RCC 7860 (cell line): Measurements from ENCODE around the gene TBX20.
"Not testable (repeated sequence)": the region's sequence is repeated elsewhere in the genome, so short reads cannot be mapped to it uniquely, and the experiment has no call there.

Experiments
- DNase-seq: peaks from one replicate; pipeline ENCODE4 v3.0.0-alpha.2; 2015; ENCODE audit warnings: low spot score
- FAIRE-seq: peaks from 2 replicates; lab custom pipeline; 2012; peaks lifted over from hg19 to GRCh38; lab: Jason Lieb, UNC

Gene TBX20

DNA sequence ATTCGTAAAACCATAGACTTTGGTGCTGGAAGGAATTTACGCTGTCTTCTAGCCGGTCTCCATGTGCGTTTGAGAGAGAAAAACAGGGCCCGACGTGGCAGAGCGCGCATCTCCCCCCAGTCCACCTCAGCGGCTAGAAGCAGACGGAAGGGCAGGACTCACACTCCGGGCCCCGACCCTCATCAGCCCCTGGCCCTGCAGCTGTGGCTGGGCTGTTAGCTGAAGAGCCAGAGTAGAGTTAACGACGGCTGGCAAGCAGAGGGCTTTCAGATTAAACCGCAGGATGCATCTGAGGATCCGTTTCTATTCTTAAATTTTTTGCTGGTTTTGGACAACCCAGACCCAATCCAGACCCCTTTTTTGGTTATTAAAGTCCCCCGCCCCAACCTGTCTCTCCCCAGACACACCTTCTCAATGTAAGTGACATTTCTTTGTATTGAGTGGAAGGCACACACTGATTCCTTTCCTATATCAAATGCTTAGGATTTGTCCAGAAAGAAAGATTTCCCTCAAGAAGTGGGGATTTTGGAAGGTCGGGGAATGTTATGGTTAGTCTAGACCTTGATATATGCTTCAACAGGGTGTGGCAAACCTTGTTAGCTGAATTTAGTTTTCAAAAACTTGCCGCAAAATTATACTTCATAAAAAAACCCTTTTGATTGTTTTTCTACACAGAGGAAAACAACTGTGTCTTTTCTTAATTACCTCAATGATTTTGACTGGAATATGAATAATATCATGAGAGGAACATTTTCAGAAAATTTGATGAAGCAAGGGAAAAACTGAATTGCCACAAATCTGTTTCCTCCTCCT is 1.7 kb upstream of the TBX20 start:
- no peak for FAIRE-seq
- DNase-seq = no peak

DNA sequence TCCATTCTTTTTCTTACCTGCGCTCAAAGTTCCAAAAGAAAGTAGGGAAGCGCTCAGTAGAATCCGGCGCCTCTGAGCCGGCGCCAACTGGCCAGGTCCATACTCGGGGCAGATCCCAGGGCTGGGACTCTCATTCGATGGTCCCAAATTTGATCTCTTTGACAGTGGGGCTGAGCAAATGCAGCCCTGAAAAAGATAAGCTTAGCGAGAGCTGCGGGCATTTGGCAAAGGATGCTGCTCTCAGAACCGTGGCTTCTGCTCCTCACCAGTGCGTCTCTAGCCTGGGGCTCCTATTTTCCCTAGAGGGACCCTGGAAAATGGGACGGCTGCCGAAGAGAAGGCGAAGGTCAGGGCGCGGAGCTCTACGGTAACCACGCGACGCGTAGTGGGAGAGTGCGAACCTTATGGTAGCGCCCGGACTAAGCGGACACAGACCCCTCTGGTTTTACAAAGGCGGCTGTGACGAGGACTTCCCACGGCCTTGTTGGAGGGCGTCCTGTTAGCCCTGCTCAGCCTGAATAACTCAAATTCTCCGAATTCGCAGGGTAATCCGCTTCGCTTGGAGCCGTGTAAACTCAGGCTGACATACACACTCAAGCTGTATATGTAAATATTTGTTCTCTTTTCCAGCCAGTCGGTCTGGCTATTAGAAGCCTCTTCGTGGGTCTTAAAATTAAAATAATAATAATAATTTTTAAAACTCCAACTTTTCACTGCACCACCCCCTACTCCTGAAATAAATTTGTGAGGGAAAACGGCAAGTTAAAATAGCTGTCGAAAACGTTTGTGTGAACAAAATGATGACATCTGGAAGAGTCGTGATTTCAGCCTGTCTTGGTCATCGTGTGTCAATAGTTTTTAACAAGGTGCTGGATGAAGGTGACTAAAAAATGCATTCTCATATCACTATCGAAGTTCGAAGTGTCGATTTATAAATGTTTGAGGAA is 869 bp upstream of the TBX20 start:
- FAIRE-seq (no peak), DNase-seq (no peak)

DNA sequence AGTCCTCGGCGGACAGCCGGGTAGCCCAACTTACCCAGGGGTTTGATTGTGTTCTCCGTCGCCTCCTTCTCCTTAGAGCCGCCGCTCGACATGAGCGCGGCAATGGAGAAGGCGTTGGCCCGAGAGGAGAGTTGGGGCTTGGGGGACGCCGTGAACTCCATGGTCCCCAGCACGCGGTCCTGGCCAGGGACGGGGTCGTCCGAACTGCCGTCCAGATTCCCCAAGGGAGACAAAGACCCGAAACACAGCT is 515 bp downstream of the TBX20 start:
- FAIRE-seq (no peak), DNase-seq (no peak)

DNA sequence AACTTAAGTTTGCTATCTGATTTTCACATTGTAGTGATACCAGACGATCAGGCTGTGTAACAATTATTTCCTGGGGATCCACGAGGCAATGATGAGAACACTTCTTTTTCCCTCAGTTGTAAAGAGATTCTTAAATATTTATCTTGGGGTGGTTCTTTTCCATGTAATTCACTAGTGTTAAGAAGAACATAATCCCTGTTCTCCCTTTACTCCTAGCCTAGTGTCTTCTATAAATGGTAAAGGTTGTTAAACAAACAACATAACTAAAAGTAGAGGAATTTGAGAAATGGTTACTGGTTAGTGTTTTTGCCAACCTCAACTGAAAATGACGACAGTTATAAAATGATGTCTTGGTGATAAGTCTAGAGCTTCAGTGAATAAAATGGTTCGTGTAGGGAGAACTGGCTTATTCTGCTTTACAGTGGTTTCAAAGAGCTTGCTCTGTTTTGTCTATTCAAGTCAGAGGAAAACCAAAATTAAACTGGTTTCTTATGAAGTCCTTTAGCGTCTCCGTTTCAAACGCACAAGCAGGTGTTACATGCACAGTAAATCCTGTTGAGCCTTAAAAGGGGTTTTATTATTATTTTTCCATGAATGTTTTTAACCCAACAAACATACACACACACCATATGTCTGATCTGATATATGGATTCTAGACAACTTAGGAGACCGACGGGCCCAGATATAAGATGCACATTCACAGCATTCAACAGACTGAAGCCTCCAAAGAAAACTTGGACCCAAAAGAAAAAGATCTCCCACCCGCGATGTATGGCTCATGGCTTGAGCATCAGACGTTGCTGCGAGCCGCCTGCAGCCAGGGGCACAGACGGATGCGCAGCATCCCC is 1.1 kb downstream of the TBX20 start:
- DNase-seq = no peak
- no peak for FAIRE-seq

DNA sequence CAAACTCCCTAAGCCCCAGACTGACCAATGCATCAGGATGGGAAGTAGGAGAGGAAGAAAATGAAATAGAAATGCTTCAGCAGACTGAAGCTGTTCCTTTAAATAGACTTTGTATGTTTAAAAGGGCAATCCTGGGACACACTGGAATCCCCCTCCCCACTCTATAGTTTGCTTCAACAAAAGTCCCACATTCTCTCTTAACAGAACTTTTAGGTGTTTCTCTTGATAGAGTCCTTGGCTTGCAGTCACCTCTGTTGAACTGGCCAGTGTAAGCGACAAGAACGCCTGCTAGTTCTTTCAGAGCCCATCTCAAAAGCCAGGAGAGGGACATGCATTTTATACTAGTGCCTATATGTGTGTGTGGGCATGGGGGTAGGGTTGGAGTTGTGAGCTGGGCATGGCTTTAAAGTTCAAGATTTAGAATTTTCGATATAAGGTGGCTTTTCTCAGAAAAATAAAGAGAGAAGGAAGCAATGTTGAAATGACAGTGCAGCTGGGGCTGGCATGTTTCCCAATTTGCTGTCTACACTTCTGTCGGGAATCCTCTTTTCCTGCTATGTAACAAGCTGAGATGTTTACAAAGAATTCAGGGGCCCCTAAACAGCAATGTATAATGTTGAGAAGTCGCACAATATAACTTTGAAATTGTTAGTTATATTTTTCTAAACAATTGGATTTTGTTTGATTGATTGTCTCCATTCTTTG is 2.1 kb downstream of the TBX20 start:
- DNase-seq = no peak
- no peak for FAIRE-seq

DNA sequence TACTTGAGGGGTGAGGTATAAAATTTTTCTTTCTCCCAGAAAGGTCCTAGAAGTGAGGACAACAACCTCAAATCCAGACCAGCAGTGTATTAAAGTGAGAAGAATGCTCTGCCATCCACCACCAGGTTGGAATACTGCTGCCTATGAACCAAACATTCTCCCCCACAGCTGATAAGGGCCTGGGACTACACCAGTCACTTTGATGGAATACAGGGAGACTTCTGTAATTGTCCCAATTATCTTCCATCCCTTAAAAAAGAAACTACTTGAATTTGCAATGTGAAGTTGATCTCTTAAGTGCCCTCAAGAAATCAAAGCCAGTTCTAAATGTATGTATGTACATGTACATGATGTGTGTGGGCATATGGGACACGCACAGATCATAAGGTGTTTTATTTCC is 3.0 kb downstream of the TBX20 start:
- DNase-seq = no peak
- FAIRE-seq = no peak

DNA sequence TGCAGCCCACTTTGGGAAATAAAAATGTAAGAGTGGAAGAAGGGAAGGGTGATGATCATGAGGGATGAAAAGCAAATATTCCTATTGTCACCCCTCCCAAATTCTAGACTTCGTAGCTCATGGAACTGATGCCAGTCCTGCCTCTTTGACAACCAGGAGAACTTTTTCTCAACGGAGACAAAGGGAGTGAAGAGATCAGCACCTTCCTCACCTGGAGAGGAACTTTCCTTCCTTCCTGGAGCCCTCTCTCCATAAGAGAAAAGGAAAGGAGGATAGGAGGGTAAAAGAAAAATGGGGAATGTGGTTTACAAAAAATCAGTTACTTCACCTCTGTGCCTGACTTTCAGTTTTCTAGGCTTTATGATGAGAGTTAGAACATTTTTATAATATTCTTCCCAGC is 3.4 kb downstream of the TBX20 start:
- FAIRE-seq = no peak
- no peak for DNase-seq

DNA sequence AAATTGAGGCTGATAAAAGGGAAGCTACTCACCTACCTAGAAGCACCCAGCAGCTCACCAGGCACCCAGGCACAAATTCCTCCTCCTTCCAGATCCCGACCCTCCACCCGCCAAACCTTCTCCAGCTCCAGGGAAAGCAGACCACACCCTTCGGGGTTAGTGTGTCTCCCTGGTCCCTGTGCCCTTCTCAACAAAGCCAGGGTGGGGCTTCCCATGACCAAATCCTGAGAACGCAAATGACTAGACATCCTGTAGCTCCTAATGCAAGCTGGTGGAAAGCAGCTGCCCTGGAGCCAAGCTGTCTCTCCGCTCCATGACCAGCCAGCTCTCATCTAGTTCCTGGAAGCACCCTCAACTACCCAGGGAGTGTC is 4.4 kb downstream of the TBX20 start:
- no peak for FAIRE-seq

DNA sequence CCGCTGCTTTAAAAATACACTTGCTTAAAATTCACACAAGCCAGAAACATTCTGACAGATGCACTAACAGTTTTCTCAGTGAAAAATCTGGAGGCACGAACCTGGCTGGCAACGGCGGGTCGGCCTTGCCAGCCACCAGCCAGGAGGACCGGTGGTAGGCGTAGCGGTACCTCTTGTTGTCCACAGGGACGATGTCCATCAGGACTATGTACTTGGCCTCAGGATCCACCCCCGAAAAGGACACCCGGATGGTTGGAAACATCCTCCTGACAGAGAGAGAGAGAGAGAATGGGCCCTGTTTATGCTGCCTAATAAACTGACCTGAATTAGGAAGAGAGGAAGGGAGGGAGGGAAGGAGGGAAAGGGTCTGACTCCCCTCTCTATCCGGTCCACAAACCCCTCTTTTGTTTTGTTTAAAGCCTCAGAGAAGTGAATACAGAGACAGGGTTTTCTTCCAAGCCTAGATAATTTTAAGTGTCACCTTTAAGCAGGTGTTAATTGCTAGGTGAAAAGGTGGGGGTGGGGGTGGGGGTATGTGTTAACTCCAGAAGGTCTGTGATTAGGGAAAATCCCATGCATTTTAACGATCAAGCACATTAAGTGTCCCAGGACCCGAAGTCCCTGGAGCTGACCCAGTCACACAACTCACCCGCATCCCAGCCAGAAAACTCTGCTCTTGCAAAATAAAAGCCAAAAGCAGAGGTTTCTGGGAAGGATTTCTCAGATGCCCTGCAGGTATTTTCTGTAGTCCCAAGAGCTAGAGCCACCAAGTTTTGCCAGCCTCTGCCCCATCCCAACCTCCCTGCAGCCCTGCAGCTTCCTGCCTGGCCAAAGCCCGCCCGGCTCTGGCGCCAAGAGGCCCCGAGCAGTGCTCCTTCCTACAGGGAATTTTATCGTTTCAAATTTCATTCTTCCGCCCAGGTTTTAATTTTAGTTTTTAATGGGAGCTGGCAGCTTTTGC is 5.0 kb downstream of the TBX20 start:
- FAIRE-seq (no peak), DNase-seq (no peak)

More for the DNA sequence above, 4.4 kb downstream of the TBX20 start:
- DNase-seq = no peak

DNA sequence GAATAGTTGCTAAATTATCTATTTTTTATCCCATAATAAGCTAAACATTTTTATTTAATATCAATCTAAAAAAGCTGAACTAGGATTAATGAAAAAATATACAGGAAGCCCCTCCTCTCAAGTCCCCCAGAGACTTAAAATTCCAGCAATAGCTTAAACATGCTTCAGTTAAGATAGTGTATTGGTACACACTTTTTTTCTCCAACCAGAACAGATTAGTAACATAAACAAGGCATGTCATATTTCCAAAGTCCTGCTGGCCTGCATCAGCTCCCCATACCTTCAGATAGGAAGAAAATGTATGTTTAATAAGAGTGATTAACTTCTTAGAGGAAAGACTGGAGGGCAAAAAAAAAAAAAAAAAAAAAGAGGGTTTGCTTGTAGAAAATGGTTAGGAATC is 7.1 kb downstream of the TBX20 start:
- FAIRE-seq (no peak), DNase-seq (no peak)

DNA sequence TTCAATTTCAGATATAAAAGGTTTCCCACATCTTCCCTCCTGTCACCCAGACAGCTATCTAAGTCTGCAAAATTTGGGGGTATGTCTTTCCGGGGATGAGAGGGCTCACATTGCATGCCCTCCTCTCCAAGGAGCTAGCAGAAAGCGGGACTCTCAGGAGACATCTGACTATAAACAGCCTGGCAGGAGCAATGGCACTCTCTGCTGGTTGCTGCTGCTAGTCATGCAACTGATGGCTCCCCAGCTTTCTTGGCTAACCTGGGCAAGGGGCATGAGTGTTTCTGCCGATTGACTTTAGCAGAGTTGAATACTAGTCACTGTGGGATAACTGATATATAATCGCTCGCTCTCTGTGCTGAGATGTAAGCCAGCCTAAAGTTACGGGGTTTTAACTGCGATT is 12.0 kb downstream of the TBX20 start:
- FAIRE-seq (no peak), DNase-seq (no peak)

DNA sequence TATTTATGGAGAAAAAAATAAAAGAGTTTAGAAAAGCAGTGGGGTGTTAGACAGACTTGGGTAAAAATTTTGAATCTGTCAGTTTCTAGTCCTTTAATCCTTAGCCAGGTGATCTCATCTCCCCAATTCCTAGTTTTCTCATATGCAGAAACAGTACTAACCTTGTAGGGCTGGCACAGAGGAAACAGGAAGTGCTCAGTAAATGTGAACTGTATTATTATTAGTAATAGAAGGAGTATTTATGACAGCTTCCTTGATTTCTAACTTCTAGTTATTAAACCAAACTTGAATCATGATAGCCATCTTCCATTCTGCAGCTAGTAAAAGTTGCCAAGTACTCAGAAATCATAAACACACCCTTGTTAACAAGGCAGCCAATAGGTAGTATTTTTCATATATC is 12.5 kb downstream of the TBX20 start:
- no peak for DNase-seq
- no peak for FAIRE-seq

DNA sequence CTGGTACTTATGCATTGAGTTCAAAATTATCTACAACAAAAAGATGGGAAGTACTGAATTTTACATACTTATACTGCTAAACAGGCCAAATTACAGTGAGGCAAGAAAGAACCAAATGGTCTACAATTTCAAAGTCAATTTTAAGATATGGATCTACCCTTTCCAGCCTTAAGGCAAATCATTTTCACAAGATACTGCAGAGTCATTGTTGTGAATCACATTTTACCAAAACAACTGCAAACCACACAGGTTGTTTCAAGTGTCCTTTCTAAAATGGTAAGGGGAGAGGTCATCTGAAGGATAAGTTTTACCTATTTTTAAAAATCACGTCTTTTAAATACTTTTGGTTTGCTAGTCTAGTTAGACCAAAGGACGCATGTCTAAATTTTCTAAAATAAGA is 12.9 kb downstream of the TBX20 start:
- not testable (repeated sequence) for FAIRE-seq

DNA sequence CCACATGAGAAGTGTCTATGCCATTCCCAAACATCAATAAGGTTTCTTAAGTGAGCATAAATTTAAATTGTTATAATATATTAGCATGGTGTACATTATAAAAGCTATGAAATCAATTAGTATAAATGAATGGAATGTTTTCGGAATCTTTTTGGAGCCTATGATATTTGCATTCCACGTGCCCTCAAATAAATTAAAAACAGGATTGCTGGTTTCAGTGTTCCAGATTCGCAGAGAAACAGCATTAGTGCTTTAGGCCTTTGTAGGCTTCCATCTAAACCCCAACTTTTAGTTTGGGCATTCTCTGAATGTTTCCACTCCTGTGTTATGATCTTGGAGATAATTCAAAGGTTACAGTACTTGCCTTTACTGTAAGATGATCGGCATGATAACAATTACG is 15.4 kb downstream of the TBX20 start:
- DNase-seq, FAIRE-seq: not testable (repeated sequence)

More for the DNA sequence above, 12.9 kb downstream of the TBX20 start:
- not testable (repeated sequence) for DNase-seq

DNA sequence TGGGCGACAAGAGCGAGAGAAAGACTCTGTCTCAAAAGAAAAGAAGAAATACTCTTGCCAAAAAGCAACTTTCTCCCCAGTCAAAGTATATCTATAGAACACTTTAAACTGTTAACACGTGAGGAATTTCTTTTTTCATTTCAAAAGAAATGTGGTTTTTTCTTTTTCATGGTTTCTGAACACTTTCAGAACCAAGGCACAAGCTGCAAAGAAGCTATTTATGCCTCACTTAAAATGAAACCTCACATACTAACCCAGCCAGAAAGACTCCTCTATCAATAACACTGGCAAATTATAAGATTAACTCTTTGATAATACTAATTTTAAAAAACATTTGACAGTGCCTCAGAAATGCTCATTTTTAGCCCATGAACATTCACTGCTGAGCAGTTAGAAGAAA is 20.9 kb downstream of the TBX20 start:
- FAIRE-seq (no peak), DNase-seq (no peak)

DNA sequence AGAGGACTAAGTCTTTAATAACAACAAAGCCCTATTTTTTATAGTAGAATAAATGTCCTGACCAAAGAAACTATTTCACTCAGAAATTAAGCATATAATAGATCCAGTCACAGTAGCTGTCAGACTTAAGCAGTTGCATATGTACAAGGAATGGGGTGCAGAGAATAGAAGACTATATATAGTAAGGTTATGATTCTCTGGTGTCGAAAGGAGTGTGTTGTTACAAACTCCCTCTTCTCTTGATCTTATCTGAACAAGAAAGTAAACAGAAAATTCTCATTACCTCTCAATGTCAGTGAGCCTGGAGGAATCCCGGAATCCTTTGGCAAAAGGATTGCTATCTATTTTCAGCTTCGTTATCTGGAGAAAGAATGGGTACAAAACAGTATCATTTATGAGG is 22.7 kb downstream of the TBX20 start:
- FAIRE-seq, DNase-seq: not testable (repeated sequence)

DNA sequence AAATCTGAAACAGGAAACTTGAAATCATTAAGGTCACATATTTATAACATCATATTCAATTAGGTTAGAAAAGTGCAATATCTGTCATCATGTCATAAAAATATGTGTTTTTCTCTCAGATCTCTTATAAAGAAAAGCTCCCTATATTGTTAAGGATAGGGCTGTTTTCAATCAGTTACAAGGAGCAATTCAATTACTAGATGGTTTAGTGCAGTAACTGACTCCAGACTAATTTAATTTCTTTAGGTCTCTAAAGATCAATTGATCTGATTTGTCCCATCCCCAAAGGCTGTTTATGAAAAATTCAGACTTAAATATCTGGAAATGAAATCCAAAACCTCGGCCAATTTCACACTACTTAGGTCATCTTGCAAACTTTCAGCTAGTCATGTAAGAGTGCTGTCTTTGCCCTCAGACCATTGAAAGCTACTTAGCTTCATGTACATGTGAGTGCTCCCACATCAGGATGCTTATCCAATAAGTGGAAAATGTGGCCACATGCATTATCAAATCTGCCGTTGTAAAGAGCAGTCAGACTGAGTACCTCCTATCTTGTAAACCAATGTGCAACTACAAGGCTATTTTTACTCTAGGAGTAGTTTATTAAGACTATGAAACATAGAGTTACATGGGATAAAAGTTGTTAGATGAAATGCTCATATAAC is 24.7 kb downstream of the TBX20 start:
- not testable (repeated sequence) for FAIRE-seq, DNase-seq

DNA sequence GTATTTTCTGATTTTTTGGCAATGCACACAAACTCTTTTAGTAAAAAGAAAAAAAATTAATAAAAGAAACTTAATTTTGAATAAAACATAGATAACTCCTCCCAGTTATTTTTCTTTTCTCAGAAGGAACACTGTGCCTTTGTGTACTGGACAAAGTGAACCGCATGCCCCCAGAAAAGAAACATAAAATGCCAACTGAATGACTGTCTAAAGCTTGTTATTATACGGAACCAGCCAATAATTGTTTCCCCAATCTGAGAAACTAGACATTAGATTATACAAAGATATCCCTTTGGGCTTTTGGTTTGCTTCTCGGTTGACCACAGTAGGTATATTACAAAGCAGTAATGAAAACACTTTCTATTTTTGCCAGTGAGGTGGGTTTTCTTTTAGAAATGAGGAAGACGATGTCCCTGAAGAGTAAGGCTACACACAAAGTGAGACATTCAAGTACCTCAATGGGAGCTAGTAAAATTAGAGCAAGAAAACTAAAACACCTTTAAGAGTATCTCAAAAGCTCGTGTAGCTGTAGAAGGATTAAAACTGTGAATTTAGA is 25.3 kb downstream of the TBX20 start:
- not testable (repeated sequence) for FAIRE-seq, DNase-seq

DNA sequence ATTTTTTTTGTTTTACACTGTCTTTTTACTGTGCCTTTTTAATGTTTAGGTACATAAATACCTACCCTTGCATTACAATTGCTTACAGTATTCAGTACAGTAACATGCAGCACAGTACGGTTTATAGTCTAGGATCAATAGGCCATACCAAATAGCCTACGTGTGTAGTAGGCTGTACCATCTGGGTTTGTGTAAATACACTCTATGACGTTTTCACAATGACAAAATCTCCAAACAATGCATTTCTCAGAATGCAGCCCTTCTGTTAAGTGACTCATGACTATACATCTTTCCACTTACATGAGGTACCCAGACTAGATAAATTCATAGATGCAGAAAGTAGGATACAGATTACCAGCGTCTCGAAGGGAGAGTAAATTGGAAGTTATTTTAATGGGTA is 26.5 kb downstream of the TBX20 start:
- not testable (repeated sequence) for FAIRE-seq, DNase-seq
